ENCODE data around the gene PROZ. TPM values are rescaled to one million over a fixed set of nuclear protein-coding genes. Genes with fewer than 3 reads are reported as not detected.

PROZ gene
- polyA plus RNA-seq, 2 of the 4 experiments (the other 2 are of a cell fraction), result not detected

DNA sequence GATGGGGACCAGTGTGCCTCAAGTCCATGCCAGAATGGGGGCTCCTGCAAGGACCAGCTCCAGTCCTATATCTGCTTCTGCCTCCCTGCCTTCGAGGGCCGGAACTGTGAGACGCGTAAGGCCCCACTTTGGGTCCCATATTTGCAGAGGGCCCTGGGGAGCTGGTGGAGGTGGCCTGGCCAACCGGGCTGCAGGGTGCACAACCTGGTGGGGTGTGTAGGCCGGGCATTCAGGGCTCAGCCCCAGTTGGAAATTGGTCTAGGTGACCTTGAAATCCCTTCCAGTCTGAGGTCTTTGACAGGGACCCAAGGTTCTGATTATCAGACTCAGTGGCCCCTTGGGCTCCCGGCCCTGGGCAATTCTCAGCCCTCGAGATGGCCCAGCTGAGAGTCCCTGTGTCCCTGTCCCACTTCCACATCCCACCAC lies 44.6 kb upstream of the PROZ start:
- POLR2A ChIA-PET, result no interaction called here
- 68% methylated on average over 7 of the region's 8 CpGs for WGBS (ENCODE audit: missing lambda C conversion rate)
- no peak for DNase-seq (ENCODE audit: low read depth in 1 of 2, low spot score in 1 of 2)
- Histone ChIP-seq H3K9me3 (no peaks in the 10 kb centered on the region), H3K4me1 (no peaks in the 10 kb centered on the region), H3K4me3 (no peak overlapping the region), H3K27ac (no peak overlapping the region), H3K4me2 (no peak overlapping the region)
- no peak for FAIRE-seq
- no peak for TF ChIP-seq MAFK (IDR thresholded peaks at IDR 0.05; ENCODE audit: partially characterized antibody)
- TF ChIP-seq PHF8 (IDR thresholded peaks at IDR 0.05; ENCODE audit: borderline replicate concordance, low read depth), result no peak
- TF ChIP-seq POLR2AphosphoS2 (conservative IDR thresholded peaks at IDR 0.05; ENCODE audit: low read length), result no peak
- no peak for TF ChIP-seq EP300 (IDR thresholded peaks at IDR 0.05)
- TF ChIP-seq ELK1 (IDR thresholded peaks at IDR 0.05; ENCODE audit: low read depth, low read length), result no peak
- TF ChIP-seq ZFP36 (IDR thresholded peaks at IDR 0.05; ENCODE audit: borderline replicate concordance, partially characterized antibody), result no peak
- TF ChIP-seq MAX (IDR thresholded peaks at IDR 0.05), result no peak
- TF ChIP-seq, protein P1, sequence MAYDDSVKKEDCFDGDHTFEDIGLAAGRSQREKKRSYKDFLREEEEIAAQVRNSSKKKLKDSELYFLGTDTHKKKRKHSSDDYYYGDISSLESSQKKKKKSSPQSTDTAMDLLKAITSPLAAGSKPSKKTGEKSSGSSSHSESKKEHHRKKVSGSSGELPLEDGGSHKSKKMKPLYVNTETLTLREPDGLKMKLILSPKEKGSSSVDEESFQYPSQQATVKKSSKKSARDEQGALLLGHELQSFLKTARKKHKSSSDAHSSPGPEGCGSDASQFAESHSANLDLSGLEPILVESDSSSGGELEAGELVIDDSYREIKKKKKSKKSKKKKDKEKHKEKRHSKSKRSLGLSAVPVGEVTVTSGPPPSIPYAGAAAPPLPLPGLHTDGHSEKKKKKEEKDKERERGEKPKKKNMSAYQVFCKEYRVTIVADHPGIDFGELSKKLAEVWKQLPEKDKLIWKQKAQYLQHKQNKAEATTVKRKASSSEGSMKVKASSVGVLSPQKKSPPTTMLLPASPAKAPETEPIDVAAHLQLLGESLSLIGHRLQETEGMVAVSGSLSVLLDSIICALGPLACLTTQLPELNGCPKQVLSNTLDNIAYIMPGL (CRISPR knock-in tag; IDR thresholded peaks at IDR 0.05; ENCODE audit: borderline replicate concordance), result no peak
- no peak for TF ChIP-seq POLR2A (IDR thresholded peaks at IDR 0.05; ENCODE audit: low read length)
- TF ChIP-seq, protein P2, sequence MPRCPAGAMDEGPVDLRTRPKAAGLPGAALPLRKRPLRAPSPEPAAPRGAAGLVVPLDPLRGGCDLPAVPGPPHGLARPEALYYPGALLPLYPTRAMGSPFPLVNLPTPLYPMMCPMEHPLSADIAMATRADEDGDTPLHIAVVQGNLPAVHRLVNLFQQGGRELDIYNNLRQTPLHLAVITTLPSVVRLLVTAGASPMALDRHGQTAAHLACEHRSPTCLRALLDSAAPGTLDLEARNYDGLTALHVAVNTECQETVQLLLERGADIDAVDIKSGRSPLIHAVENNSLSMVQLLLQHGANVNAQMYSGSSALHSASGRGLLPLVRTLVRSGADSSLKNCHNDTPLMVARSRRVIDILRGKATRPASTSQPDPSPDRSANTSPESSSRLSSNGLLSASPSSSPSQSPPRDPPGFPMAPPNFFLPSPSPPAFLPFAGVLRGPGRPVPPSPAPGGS (IDR thresholded peaks at IDR 0.05), result no peak
- TF ChIP-seq JUNB (IDR thresholded peaks at IDR 0.05), result no peak
- TF ChIP-seq KDM5A (IDR thresholded peaks at IDR 0.05), result no peak
- TF ChIP-seq NPAS2 (CRISPR knock-in tag; IDR thresholded peaks at IDR 0.05; ENCODE audit: borderline replicate concordance), result no peak
- no peak for TF ChIP-seq HOXA7 (CRISPR knock-in tag; IDR thresholded peaks at IDR 0.05)
- no peak for TF ChIP-seq HES2 (IDR thresholded peaks at IDR 0.05)
- CTCF ChIA-PET, result interaction anchor here (0.6 to 2.0 kb wide), 4 partner anchors 10 to 84 kb away, joined by 3 to 6 read pairs (median 4); no protein-coding TSS in a partner anchor
- ATAC-seq, result no peak

- 81% methylated on average over 11 of the region's 17 CpGs for WGBS (ENCODE audit: missing lambda C conversion rate)
- no peak overlapping the region for H3K4me3 ChIP-seq
- no peak overlapping the region for H3K4me2 ChIP-seq
- FAIRE-seq, result no peak
- no peak overlapping the region for H3K27ac ChIP-seq
- no peaks in the 10 kb centered on the region for H3K4me1 ChIP-seq
- ChIA-PET POLR2A (interaction anchor here (0.5 kb wide), 1 partner anchor 155 kb away, joined by 3 read pairs; no protein-coding TSS in a partner anchor), CTCF (interaction anchor here (0.9 to 2.0 kb wide), 3 partner anchors 9 to 81 kb away, joined by 3 to 5 read pairs (median 3); no protein-coding TSS in a partner anchor)
- no peak for DNase-seq (ENCODE audit: low read depth in 1 of 2, low spot score in 1 of 2)
- TF ChIP-seq MAFK (IDR thresholded peaks at IDR 0.05; ENCODE audit: partially characterized antibody) (no peak), PHF8 (IDR thresholded peaks at IDR 0.05; ENCODE audit: borderline replicate concordance, low read depth) (no peak), GATA3 (IDR thresholded peaks at IDR 0.05; ENCODE audit: borderline replicate concordance) (no peak), HOXB5 (CRISPR knock-in tag; IDR thresholded peaks at IDR 0.05) (no peak), HEYL (CRISPR knock-in tag; IDR thresholded peaks at IDR 0.05) (no peak), JUN (IDR thresholded peaks at IDR 0.05) (no peak), REST (IDR thresholded peaks at IDR 0.05) (no peak), JUNB (IDR thresholded peaks at IDR 0.05) (no peak), MAZ (IDR thresholded peaks at IDR 0.05; ENCODE audit: borderline replicate concordance, low read depth, low read length) (no peak), EHMT2 (IDR thresholded peaks at IDR 0.05; ENCODE audit: low read depth) (no peak), RARB (CRISPR knock-in tag; IDR thresholded peaks at IDR 0.05) (no peak), CBX8 (IDR thresholded peaks at IDR 0.05) (no peak), EHF (CRISPR knock-in tag; IDR thresholded peaks at IDR 0.05) (no peak), KDM1A (IDR thresholded peaks at IDR 0.05; ENCODE audit: low read depth) (no peak), POLR2AphosphoS2 (conservative IDR thresholded peaks at IDR 0.05; ENCODE audit: low read length) (no peak), ZFP36 (IDR thresholded peaks at IDR 0.05; ENCODE audit: borderline replicate concordance, partially characterized antibody) (no peak), SREBF2 (IDR thresholded peaks at IDR 0.05) (no peak)
- ATAC-seq, result no peak
- no peaks in the 10 kb centered on the region for H3K9me3 ChIP-seq
Observed at GRCh38 chr13:113114511-113115362, 43.7 kb upstream of the PROZ start.
